GM19193 (cell line): ENCODE data around the gene HK1.

Experiments
- POLR2A ChIP-seq: IDR thresholded peaks from 4 replicates; pipeline ENCODE4 v1.6.1; 2011; ENCODE audit not compliant: insufficient read depth, insufficient read length; ENCODE audit errors: extremely low read depth

HK1 gene

DNA sequence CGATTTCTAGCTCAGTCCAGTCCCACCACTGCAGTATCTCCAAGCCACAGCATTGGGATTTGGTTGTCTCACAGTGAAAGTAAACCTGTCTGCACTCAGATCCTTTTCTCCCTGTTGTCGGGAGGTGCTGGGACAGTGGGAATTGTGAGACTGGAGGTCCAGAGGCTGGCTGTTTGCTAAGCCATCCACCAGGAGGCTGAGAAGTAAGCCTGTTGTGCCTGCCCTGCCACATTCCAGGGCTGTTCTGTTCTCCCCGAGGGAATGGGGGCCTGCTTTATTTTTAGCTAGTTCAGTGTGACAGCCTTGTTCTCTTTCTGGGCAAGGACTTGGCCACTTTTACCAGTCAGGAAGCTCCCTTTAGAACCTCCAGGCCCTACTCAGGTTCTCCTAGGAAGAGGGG lies 54.9 kb downstream of the HK1 start:
- TF ChIP-seq POLR2A = no peak

DNA sequence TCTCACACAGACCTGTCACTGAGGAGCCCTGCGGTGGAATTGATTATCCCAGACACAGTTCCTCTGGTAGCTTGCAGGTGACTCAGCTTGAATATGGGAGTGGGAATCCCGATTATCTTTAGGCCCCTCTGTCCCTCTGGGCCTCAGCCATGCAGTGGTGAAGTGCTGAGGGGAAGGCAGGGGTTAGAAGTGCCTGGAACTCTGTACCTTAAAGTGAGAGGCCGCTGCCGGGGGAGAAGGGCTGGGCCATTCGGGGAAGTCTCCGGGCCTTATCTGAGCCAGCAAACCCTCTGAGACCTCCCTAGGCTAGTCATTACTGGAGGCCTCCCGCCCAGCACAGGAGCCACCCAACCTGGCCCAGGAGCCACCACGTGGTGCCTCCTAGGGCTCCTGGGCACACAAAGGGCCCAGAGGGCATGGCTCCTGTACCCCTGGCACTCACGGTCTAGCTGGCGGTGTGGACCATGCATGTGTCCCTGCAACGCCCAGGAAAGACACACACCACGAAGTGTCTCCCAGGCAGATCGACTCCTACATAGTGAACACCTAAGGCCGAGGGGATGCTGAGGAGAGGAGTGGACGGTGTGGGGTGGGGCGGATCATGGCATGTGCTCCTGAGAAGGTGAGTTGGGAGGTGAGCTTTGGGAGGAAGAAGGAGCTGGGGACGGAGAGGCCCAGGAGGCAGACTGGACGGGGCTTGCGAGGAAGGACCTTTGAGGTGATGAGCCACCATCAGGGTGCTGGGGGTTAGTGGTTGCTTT lies 56.2 kb downstream of the HK1 start:
- no peak for TF ChIP-seq POLR2A

DNA sequence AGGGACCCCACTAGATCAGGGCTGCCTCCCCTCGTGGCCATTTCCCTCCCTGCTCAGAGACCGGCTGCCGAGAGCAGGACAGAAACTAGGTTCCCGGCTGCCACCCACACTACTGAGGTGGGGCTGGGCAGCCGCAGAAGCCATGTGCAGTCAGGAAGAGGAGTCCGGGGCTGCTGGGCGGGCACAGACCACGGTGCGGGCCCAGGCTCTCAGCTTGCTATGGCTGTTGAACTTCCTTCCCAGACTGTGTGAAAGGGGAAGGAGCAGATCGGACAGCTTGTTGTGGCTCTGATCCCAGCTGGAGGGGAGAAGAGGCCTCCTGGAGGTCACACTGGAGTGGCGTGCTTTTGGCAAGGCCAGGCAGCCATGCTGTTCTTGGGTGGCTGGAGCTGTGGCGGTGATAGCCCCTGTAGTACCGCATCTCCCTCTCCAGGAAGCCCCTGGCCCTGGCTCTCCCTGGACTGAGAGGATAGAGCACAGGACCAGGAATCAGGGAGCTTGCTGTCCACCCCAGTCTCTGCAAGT lies 56.8 kb downstream of the HK1 start:
- TF ChIP-seq POLR2A = no peak

DNA sequence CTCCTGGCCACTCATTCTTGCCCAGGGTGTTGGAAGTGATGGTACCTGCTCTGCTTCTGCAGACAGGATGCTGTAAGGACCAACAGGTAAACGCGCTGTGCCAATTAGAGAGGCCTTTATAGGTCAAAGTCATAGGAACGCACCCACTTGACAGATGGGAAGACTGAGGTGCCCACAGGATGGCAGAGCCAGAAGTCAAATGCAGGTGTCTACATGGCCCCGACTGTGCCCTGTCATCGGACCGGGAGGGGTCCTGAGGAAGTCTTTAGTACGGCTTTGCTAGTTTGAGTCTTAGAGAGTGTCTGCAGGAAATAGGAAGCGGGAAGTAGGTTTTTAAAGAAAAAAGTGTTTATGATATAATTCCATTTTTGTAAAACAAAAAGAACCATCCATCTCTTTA lies 57.3 kb downstream of the HK1 start:
- no peak for TF ChIP-seq POLR2A

DNA sequence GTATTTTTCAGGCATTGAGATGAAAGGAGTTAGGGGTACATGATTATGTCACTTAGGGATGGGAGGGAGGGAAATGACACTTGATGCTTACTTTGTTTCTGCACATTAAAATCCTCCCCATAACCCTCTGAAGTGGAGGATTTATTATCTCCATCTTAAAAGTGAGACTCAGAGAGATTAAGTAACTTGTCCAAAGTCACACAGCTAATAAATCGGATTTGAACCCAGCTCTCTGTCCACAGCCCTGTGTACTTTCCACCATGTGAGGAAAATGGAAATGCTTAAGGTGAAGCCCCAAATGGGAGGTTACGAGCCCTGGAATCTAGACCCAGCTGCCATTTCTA lies 58.6 kb downstream of the HK1 start:
- no peak for TF ChIP-seq POLR2A

DNA sequence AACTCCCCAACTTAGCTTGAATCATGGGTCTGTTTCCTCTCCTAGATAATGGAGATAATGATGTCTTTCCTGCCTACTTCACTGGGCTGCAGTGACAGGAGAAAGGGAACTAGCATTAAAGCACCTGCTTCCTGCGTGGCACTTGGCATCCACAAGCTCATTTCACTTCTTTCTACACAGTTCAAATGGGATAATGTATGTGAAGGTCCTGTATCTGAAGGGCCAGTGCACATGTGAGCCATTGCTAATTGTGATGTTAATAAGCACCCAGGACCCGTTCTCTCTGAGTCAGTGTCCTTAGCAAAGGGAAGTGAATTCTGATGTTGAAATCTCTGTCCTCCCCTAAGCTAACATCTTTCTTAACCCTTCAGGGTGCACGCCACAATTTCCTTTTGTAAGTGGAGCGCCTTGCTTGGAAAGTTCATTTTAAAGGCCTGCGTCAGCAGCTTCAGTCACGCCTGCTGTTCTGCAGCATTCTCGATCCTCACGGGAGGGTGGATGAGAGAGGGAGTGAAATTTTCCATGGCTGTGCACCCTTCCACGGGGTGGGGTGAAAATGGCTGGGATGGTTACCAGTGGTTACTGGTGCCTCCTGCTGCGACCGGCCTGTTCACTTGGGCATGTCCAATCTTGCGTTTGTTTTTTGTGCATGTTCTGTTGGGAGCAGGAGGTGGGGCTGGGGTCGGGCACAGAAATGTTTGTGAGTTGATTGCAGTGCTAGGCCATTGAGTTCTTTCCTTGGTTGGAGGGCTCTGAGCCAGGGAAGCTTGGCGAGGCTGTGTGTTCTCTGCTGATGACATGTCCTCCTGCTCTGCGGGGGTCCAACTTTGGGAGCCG lies 59.2 kb downstream of the HK1 start:
- no peak for TF ChIP-seq POLR2A

DNA sequence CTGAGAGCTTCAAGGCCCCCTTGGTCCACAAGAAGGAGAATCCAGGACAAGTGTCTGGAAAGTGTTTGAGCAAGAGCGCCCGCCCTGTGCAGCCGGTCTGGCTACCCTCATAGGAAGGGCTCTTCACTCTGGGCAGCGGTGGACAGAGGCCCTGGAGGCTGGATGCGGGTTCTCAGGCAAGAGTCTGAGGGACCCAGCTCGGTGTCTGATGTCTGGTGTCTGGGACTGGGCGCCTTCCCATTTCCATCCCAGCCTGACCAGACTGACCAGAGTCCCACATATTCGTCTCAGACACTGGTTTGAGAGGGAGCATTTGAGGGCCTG lies 59.8 kb downstream of the HK1 start:
- TF ChIP-seq POLR2A = no peak

DNA sequence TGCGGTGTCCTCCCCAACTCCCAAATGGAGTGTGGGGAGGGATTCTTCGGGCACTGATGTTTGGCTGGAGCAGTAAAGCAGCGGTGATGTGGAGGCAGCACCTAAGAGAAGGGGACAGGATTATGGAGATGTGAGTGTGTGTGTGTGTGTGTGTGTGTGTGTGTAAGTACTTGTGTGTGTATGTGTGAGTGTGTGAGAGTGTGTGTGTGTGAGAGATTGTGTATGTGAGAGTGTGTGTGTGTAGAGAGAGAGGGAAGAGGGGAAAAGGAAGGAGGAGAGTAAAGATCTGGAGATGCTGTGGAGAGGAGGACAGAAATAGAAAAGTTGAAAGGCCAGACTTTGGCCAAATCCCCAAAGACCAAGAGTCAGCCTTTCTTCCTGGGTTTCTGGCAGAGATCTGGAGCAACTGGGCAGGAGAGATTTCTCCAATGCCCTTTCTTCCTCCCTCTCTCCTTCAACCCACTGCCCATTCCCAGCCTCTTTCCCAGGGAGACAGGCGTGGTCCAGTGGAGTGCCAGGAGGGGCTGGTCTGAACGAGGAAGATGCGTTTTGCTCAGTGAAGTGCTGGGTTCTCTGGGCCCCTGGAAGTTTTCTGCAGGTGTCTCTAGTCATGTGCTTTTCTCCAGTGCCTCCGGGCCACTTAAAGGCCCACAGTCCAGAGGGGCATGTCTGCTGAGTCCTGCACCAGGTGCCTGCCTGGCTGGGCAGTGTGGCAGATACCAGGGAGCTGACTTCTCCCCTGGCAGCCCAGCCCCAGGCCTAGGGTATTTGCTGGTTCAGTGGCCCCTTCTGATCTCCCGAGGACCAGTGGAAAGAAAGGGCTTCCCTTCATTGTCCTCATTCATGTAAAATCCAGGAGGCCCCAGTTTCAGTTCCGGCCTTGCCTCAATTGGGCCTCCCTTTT lies 60.5 kb downstream of the HK1 start:
- TF ChIP-seq POLR2A = no peak

DNA sequence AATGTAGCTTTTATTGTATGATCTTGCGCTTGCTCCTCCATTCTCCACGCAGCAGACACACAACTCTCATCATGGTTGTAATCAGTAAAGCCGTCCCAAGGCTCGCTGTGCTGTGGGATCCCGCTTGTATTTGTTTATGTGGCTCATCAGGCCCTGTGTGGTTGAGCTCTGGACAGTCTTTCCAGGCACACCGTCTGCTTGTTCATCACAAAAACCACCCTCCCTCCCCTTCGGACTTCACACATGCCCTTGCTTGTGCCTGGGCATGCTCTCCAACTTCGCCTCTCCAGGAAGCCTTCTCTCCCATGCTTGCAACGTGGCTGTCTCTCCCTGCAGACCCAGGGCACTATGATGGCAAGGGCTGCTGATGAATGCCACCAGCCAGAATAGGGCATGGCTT lies 62.4 kb downstream of the HK1 start:
- TF ChIP-seq POLR2A = no peak

DNA sequence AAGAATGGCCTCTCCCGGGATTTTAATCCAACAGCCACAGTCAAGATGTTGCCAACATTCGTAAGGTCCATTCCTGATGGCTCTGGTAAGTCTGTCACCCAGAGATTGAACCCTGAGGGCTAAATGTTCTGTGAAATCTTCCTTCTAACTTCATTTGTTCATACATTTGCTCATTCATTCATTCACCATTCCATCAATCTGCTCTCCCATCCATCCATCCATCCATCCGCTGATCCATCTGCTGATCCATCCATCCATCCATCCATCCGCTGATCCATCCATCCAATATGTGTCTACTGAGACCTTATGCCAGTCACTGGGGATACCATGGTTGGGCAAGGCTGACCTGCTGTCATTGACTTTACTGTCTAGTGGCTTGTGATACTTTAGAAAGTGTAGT lies 65.6 kb downstream of the HK1 start:
- TF ChIP-seq POLR2A = no peak

DNA sequence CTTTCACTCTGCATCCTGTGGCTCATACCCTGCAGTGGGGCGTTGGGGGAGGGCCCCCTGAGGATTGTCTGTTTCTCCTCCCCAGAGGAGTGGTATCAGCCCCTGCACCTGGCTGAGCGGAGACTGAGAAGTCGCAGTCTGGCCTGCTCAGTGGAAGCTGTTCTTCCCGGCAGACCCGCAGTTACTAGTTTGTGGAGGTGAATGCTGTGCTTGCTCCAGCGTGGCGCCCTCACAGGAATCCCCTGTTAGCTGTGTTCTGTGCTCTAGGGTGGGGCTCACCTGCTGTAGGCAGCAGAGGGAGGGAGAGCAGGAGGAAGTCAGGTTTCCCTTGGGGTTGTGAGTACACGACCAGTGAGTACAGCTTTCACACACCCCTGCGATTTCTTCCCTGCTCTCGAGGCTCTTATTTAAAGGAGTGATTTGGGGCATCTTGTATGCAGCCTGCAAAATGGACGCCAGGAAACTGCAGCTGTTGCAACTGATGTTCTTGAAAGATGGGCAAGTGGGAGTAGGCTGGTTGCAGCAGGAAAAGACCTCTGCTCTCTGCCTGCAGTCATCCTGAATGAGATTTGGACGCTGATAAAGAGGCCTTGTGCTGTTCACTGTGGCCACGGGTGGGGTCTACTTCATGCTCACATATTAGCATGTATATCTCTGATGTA lies 66.4 kb downstream of the HK1 start:
- TF ChIP-seq POLR2A = no peak

DNA sequence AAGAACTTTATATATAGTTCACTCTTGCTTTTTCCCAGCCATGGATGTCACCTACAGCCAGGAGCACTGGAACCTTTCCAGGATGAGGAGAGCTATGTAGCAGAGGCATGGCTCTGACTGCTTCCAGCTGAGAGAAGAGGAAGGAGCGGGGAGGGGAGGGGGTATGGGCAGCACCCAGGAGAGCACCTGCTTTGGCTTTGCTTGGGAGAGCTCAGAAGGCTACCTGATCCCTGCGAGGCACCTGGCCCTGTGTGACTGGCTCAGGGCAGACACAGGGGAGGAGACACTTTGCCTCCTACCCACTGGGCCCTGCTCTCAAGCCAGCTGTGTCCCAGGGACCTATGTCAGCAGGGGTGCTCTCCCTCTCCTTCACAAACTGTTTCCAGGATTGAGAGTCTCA lies 67.1 kb downstream of the HK1 start:
- no peak for TF ChIP-seq POLR2A

DNA sequence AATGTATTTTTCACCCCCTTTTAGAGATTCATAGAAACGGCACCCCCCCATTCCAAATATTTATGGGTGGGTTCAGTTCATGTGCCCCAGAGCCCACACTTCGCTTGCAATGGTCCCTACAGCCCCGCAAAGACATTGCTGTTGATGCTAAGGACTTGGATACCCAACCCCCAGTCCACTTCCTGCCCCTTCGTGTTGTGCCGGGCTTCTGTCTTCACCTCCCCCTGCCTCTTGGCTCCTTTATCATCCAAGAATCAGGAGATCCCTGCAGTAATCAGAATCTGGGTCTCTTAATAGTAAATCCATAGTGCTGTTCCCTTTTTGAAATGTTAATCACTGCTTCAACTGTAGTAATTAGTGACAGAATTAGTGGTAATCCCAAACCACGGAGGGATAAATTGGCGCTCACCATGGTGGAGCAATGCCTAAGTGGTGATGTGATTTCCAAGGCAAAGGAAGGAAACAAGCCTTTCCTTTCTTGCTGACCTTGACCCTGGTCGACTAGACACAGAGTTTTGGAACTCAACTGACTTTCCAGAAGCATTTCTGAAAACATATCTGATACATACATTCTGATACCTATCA lies 67.7 kb downstream of the HK1 start:
- no peak for TF ChIP-seq POLR2A

DNA sequence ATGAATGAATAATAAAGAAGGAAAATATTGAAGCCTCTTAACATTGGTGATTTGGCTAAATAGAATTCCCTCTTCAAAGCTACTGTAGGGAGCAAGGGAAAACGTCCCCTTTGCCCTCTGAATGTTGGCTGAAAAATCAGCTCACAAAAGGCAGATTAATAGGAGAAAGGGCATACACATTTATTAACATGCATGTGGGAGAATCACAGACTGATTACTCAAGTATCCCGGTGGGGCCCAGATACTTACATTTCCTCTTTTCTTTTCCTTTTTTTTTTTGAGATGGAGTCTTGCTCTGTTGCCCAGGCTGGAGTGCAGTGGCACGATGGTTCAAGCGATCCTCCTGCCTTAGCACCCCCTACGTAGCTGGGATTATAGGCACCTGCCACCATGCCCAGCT lies 68.5 kb downstream of the HK1 start:
- no peak for TF ChIP-seq POLR2A

DNA sequence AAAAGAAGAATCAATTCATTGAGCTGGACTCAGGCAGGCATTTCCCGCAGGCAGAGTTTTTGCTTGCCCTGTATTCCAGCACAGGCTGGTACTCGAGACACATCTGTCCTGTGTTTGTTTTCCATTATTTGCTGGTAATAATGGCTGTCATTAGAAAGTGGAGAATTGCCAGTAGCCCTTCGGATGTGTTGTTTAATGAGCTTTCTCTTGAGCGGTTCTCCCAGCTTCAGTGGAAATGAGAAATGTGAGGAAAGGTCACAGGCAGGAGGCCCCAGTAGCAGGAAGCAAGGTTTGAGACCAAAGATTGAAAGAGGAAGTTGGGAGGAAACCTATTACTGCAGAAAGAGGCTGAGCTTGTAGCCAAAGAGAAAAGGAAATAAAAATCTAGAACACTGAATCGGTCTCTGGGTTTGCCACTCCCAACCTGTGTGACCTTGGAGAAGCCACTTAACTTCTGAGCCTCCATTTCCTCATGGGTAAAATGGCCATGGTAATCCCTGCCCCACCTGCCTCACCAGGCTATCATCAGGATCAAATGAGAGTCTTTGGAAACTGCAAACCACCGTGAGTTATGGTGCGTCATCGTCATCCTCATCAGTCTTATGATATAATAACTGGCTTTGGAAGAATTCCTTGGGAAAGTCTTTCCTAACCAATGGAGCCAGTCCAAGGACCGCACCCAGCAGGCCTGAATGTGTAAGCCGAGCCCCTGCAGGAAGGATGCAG lies 70.7 kb downstream of the HK1 start:
- no peak for TF ChIP-seq POLR2A

DNA sequence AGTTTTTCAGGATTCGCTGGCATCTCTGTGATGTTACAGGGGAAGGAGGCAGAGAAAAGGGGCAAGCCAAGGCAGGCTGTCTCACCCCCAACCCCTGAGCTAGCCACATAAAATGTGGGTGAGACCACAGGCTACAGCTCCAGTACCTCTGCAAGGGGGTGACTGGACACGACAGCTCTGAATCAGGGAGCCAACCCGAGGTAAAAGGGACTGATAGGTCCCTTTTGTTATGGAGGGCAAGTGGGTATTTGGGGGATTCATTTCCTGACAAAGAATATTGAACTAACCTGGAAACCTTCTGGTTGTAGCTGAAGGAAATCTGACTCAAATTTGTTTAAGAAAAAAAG lies 71.2 kb downstream of the HK1 start:
- no peak for TF ChIP-seq POLR2A
